HG02852 (cell line): Measurements from ENCODE around the gene SCNN1A.

Source experiments
- ATAC-seq: cut with Tn5 transposase; IDR thresholded peaks from one replicate; pipeline ENCODE4 v1.9.1; 2021; ENCODE audit warnings: mild to moderate bottlenecking, moderate library complexity; ENCODE audit not compliant: unreplicated experiment

The SCNN1A gene

DNA sequence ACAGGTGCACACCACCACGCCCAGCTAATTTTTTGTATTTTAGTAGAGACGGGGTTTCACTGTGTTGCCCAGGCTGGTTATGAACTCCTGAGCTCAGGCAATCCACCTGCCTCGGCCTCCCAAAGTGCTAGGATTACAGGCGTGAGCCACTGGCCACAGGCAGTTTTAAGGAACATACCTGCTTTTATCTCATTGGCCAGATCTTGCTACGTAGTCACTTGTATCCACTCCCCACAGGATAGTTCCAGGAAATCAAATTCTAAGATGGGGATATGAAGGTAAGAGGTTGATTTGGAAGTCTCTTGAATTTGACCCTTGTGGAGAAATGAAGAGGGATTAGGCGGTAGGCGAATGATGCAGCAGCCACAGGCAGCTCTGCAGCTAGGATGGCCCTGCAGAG, 73.6 kb downstream of the SCNN1A start:
- no peak for ATAC-seq

DNA sequence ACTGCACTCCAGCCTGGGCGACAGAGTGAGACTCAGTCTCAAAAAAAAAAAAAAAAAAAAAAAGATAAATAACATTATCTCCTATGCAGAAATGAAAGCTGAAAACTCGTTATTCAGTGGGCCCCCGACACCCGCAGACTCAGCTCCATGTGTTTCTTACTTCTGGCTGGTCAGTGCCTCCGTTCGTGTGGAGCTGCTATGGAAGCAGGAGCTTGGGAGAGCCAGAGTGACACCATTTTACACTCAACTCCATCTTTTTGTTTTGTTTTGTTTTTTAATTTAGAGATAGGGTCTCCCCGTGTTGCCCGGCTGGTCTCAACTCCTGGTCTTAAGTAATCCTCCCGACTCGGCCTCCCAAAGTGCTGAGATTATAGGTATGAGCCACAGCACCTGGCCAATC, 78.2 kb downstream of the SCNN1A start:
- ATAC-seq = no peak
